SK-N-SH (cell line): Measurements from ENCODE around the gene FBXO10. TPM values are rescaled to one million over a fixed set of nuclear protein-coding genes. Genes with fewer than 3 reads are reported as not detected.

ENCODE experiments used
- CTCF ChIA-PET: fragments of 300-600, 350-600 bp; formaldehyde crosslinking; extraction: SDS; loops from one replicate; lab custom pipeline; 2021; lab: Yijun Ruan, JAX
- POLR2A ChIA-PET: fragments of 350-600 bp; sonication (Branson Sonifier 250); formaldehyde crosslinking; extraction: SDS; loops from one replicate; lab custom pipeline; 2020; ENCODE audit warnings: antibody characterized with exemption, inconsistent platforms; lab: Yijun Ruan, JAX
- DNase-seq: peaks from one replicate; pipeline ENCODE4 v3.0.0; 2012
- H2AFZ ChIP-seq: fragments of 200-600 bp; sonication (generic); 2 replicates; pipeline ENCODE4 v1.8.1; 2016; ENCODE audit warnings: antibody characterized with exemption, mild to moderate bottlenecking, low read depth
- H3F3A ChIP-seq: fragments of 200-600 bp; sonication (generic); replicated peaks from 2 replicates; pipeline ENCODE3; 2016; ENCODE audit warnings: antibody characterized with exemption, mild to moderate bottlenecking; ENCODE audit not compliant: insufficient read depth
- H3K27ac ChIP-seq, 2 experiments: fragments of 200-500 bp in 1 of 2; fragments of 200-600 bp in 1 of 2; sonication (Bioruptor generic) in 1 of 2; sonication (generic), shearing (Covaris generic) in 1 of 2; 2 replicates each; pipeline versions ENCODE4 v1.5.1 to v1.6.1; 2014 to 2016; ENCODE audit warnings: low read depth in 2 of 2, inconsistent platforms in 1 of 2, low read length in 1 of 2, mild to moderate bottlenecking in 1 of 2, mixed read lengths in 1 of 2
- H3K27me3 ChIP-seq: fragments of 200-600 bp; sonication (generic), shearing (Covaris generic); 2 replicates; pipeline ENCODE4 v1.6.1; 2016; ENCODE audit warnings: mixed run types; ENCODE audit not compliant: insufficient read depth
- H3K36me3 ChIP-seq, 2 experiments: fragments of 200-500 bp in 1 of 2; fragments of 200-600 bp in 1 of 2; sonication (Bioruptor generic) in 1 of 2; sonication (generic) in 1 of 2; replicated peaks in 1 of 2; 2 replicates each; pipeline versions ENCODE3 to v1.5.1; 2014 to 2016; ENCODE audit warnings: low read length in 1 of 2, mild to moderate bottlenecking in 1 of 2; ENCODE audit not compliant: insufficient read depth in 2 of 2, control insufficient read depth in 1 of 2
- H3K4me1 ChIP-seq, 2 experiments: fragments of 200-500 bp in 1 of 2; fragments of 200-600 bp in 1 of 2; sonication (Bioruptor generic) in 1 of 2; sonication (generic), shearing (Covaris generic) in 1 of 2; 2 replicates each; pipeline versions ENCODE4 v1.5.1 to v1.6.1; 2014 to 2016; ENCODE audit warnings: low read depth in 1 of 2, low read length in 1 of 2, mixed run types in 1 of 2; ENCODE audit not compliant: insufficient read depth in 2 of 2, control insufficient read depth in 1 of 2
- H3K4me2 ChIP-seq: fragments of 200-600 bp; sonication (generic), shearing (Covaris generic); 2 replicates; pipeline ENCODE4 v1.6.1; 2017; ENCODE audit warnings: mixed run types
- H3K4me3 ChIP-seq, 2 experiments: fragments of 200-500 bp in 1 of 2; fragments of 200-600 bp in 1 of 2; sonication (Bioruptor generic) in 1 of 2; sonication (generic), shearing (Covaris generic) in 1 of 2; 2 replicates each; pipeline versions ENCODE4 v1.5.1 to v1.8.1; 2014 to 2016; ENCODE audit warnings: low read depth in 2 of 2, inconsistent platforms in 1 of 2, low read length in 1 of 2, mild to moderate bottlenecking in 1 of 2, mixed read lengths in 1 of 2, moderate library complexity in 1 of 2
- H3K79me2 ChIP-seq: fragments of 200-600 bp; sonication (generic); 2 replicates; pipeline ENCODE4 v1.8.1; 2017; ENCODE audit warnings: mild to moderate bottlenecking; ENCODE audit not compliant: insufficient read depth
- H3K9ac ChIP-seq: fragments of 200-600 bp; sonication (generic); 2 replicates; pipeline ENCODE4 v1.6.1; 2017; ENCODE audit warnings: mixed run types
- H3K9me2 ChIP-seq: fragments of 200-600 bp; sonication (generic); 2 replicates; pipeline ENCODE4 v1.6.1; 2017; ENCODE audit warnings: mixed run types
- H3K9me3 ChIP-seq: fragments of 200-600 bp; sonication (generic); 2 replicates; pipeline ENCODE4 v1.6.1; 2017; ENCODE audit warnings: mixed run types, mild to moderate bottlenecking, moderate library complexity
- H4K20me1 ChIP-seq: fragments of 200-600 bp; sonication (generic); 2 replicates; pipeline ENCODE4 v1.6.1; 2017; ENCODE audit warnings: mild to moderate bottlenecking, mixed run types; ENCODE audit not compliant: insufficient read depth
- CHD2 ChIP-seq: fragments of 150-350 bp; IDR thresholded peaks from 2 replicates; pipeline ENCODE4 v1.6.1; 2018; ENCODE audit warnings: low read length; ENCODE audit not compliant: partially characterized antibody
- ELF1 ChIP-seq: IDR thresholded peaks from 2 replicates; pipeline ENCODE4 v1.4.0; 2012
- EZH2phosphoT487 ChIP-seq: fragments of 200-600 bp; sonication (generic); IDR thresholded peaks from 2 replicates; pipeline ENCODE4 v1.6.1; 2017; ENCODE audit warnings: low read depth, mixed run types, mild to moderate bottlenecking, antibody characterized with exemption, moderate library complexity, borderline replicate concordance
- FOSL2 ChIP-seq: IDR thresholded peaks from 2 replicates; pipeline ENCODE4 v1.4.0; 2012; ENCODE audit warnings: low read depth, mild to moderate bottlenecking, moderate library complexity, borderline replicate concordance
- FOXJ3 ChIP-seq: sonication (generic); formaldehyde crosslinking; IDR thresholded peaks from 2 replicates; pipeline ENCODE4 v1.5.1; 2020; ENCODE audit warnings: mild to moderate bottlenecking, missing genetic modification reagents
- FOXM1 ChIP-seq: IDR thresholded peaks from 2 replicates; pipeline ENCODE4 v1.4.0; 2012; ENCODE audit warnings: low read depth, mild to moderate bottlenecking
- GATA2 ChIP-seq: sonication (generic); formaldehyde crosslinking; IDR thresholded peaks from 2 replicates; pipeline ENCODE4 v1.5.0; 2020; ENCODE audit warnings: mild to moderate bottlenecking, missing genetic modification reagents
- JUND ChIP-seq: IDR thresholded peaks from 2 replicates; pipeline ENCODE4 v1.4.0; 2012
- MXI1 ChIP-seq: IDR thresholded peaks from 2 replicates; pipeline ENCODE4 v1.6.1; 2012; ENCODE audit warnings: mild to moderate bottlenecking, low read depth, low read length, improper control_type of control experiment
- POLR2AphosphoS5 ChIP-seq: IDR thresholded peaks from 2 replicates; pipeline ENCODE4 v1.6.1; 2012; ENCODE audit warnings: low read depth, low read length
- TAF1 ChIP-seq: IDR thresholded peaks from 2 replicates; pipeline ENCODE4 v1.6.1; 2012; ENCODE audit warnings: low read depth, mild to moderate bottlenecking, low read length, moderate library complexity, borderline replicate concordance
- TCF12 ChIP-seq: IDR thresholded peaks from 2 replicates; pipeline ENCODE4 v1.4.0; 2012
- YY1 ChIP-seq: IDR thresholded peaks from 2 replicates; pipeline ENCODE4 v1.4.0; 2012; ENCODE audit warnings: low read depth, mild to moderate bottlenecking
- whole genome bisulfite sequencing: methylation state at CpG from one replicate; pipeline ENCODE4 v1.1.6; 2017; ENCODE audit warnings: low lambda C conversion rate; 5-methylcytosine and 5-hydroxymethylcytosine counted together
- polyA plus RNA-seq, 3 experiments: library from polyadenylated mRNA; depleted of rRNA; stranded (reverse); fragments of >200 nt; gene quantifications; 2 replicates each; pipeline ENCODE4 v1.2.3, GENCODE V29; 2012
- TF ChIP-seq, protein P1 (sequence below): IDR thresholded peaks from 2 replicates; pipeline ENCODE4; 2012
- TF ChIP-seq, protein P2 (sequence below): IDR thresholded peaks from 2 replicates; pipeline ENCODE4 v1.4.0; 2012; ENCODE audit warnings: low read depth

The FBXO10 gene
- polyA plus RNA-seq, 1 of the 3 experiments (the other 2 are of a cell fraction): 10.1 TPM

DNA sequence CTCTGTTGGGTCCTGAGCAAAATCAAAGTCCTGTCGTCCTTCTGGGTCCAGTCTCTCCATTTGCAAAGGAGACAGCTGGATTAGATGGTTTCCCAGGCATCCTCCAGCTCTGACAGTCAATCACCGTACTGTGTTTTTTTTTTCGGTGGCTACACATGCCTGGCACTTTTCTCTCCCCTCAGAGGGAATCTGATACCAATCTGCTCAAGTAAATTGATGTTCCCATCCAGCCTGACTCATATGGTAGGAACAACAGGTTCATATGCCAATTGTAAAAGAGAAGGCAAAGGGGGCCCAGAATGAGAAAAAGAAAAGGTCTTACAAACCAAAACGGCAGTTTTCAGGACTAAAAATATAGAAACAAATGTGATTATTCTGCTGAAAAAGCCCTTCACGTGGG is 1.2 kb downstream of the FBXO10 start:
- H3K4me2 ChIP-seq: peak overlapping the region; percentile 98
- H3K79me2 ChIP-seq: peaks cover 20% of the 10 kb centered on the region
- DNase-seq: peak; percentile 58
- WGBS: 19% methylated on average over 5 of the region's 5 CpGs
- H3K27me3 ChIP-seq: no peaks in the 10 kb centered on the region
- peaks cover 14% of the 10 kb centered on the region for H3F3A ChIP-seq
- H3K27ac ChIP-seq: peak overlapping the region; percentile 28 to 87; a peak in 3 of 4 replicates
- no peaks in the 10 kb centered on the region for H3K9me2 ChIP-seq
- no peaks in the 10 kb centered on the region for H4K20me1 ChIP-seq
- ChIA-PET CTCF (interaction anchor here (1.8 kb wide), 2 partner anchors 9 to 330 kb away, joined by 5 to 7 read pairs; no protein-coding TSS in a partner anchor), POLR2A (interaction anchor here (0.6 to 4.0 kb wide), 4 partner anchors 9 to 521 kb away, joined by 3 to 20 read pairs (median 6); partner anchors contain the start of gene TOMM5)
- H3K4me3 ChIP-seq: peak overlapping the region; percentile 72 to 83
- peak overlapping the region; percentile 66; the same call in 1 of the 2 replicates for H3K9ac ChIP-seq
- peaks cover 12 to 15% of the 10 kb centered on the region in 2 experiments; a peak in 3 of 4 replicates for H3K4me1 ChIP-seq
- no peaks in the 10 kb centered on the region for H3K9me3 ChIP-seq
- H3K36me3 ChIP-seq: peaks cover 3 to 7% of the 10 kb centered on the region in 2 experiments
- peak overlapping the region; percentile 71; the same call in 1 of the 2 replicates for H2AFZ ChIP-seq
- TF ChIP-seq, protein P1, sequence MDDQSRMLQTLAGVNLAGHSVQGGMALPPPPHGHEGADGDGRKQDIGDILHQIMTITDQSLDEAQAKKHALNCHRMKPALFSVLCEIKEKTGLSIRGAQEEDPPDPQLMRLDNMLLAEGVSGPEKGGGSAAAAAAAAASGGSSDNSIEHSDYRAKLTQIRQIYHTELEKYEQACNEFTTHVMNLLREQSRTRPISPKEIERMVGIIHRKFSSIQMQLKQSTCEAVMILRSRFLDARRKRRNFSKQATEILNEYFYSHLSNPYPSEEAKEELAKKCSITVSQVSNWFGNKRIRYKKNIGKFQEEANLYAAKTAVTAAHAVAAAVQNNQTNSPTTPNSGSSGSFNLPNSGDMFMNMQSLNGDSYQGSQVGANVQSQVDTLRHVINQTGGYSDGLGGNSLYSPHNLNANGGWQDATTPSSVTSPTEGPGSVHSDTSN: peak; percentile 78
- TF ChIP-seq FOXJ3 (CRISPR knock-in tag): no peak
- no peak for TF ChIP-seq YY1
- TF ChIP-seq POLR2AphosphoS5: no peak; the same call in 1 of the 2 replicates
- peak; percentile 68 for TF ChIP-seq GATA2 (CRISPR knock-in tag)
- peak; percentile 47; the same call in 1 of the 2 replicates for TF ChIP-seq TCF12
- TF ChIP-seq CHD2: no peak
- TF ChIP-seq JUND: 0 out of 2 replicates have a peak, but pooled peaks have one; percentile 8
- TF ChIP-seq ELF1: no peak
- no peak for TF ChIP-seq TAF1
- TF ChIP-seq EZH2phosphoT487: no peak
- peak; percentile 43; the same call in 1 of the 2 replicates for TF ChIP-seq FOSL2
- TF ChIP-seq, protein P2, sequence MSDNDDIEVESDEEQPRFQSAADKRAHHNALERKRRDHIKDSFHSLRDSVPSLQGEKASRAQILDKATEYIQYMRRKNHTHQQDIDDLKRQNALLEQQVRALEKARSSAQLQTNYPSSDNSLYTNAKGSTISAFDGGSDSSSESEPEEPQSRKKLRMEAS: no peak
- TF ChIP-seq FOXM1: no peak
- TF ChIP-seq MXI1: peak; percentile 69; the same call in 1 of the 2 replicates
- TF ChIP-seq, all 33 proteins: peak for 6

DNA sequence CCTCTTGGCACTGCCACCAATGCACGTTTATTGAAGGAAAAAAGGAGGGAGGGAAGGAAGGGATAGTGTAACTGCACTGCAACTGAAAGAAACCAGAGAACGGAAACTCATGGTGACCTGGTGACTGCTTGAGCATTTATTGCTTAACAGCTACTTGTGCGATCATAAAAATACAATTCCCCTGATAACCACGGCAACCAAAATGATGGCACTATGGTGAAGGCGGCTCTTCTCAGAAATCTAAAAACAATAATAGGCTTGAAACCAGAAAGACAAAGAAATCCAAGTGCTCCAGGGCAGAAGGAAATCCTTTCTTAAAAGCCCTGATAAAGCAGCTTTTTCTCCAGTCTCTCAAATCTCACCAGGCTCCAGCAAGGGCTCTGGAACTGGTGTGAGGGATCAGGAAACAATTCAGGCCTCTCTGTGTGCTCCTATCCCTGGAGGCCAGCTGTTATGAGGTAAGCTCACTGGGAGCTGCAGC is 1.9 kb downstream of the FBXO10 start:
- Histone ChIP-seq H3K9me2 (no peaks in the 10 kb centered on the region), H3F3A (peaks cover 14% of the 10 kb centered on the region), H3K79me2 (peaks cover 26% of the 10 kb centered on the region), H3K27me3 (no peaks in the 10 kb centered on the region), H4K20me1 (no peaks in the 10 kb centered on the region), H3K4me3 (no peak overlapping the region)
- CTCF ChIA-PET: interaction anchor here (0.7 to 1.8 kb wide), 2 partner anchors 9 to 64 kb away, joined by 3 to 7 read pairs; no protein-coding TSS in a partner anchor
- WGBS: 70% methylated on average over 5 of the region's 5 CpGs
- no peak for TF ChIP-seq FOSL2
- TF ChIP-seq MXI1: no peak
- TF ChIP-seq, all 33 proteins: peak for 0
- H3K4me1 ChIP-seq: peaks cover 12 to 15% of the 10 kb centered on the region in 2 experiments; a peak in 3 of 4 replicates
- H3K36me3 ChIP-seq: peaks cover 3 to 7% of the 10 kb centered on the region in 2 experiments
- H3K9me3 ChIP-seq: no peaks in the 10 kb centered on the region
- no peak overlapping the region for H3K9ac ChIP-seq
- H3K4me2 ChIP-seq: no peak overlapping the region
- DNase-seq: peak; percentile 25
- peak overlapping the region in 1 of 2 experiments; percentile 87; a peak in 2 of 4 replicates for H3K27ac ChIP-seq
- POLR2A ChIA-PET: interaction anchor here (0.6 to 4.0 kb wide), 3 partner anchors 8 to 520 kb away, joined by 3 to 20 read pairs (median 7); partner anchors contain the start of gene TOMM5
- H2AFZ ChIP-seq: no peak overlapping the region
